HCT116 (cell line): ENCODE data around the gene VWA7. TPM values are rescaled to one million over a fixed set of nuclear protein-coding genes. Genes with fewer than 3 reads are reported as not detected.

ENCODE experiments used
- ATAC-seq: fragments of 200-7000 bp; cut with Tn5 transposase; 2 replicates; pipeline ENCODE4 v1.9.1; 2020; ENCODE audit warnings: mild to moderate bottlenecking, moderate library complexity
- BruUV-seq: library from RNA; stranded (reverse); fragments of 400-500 nt; replicated peaks from 2 replicates; lab custom pipeline; 2021; lab: Mats Ljungman, UMichigan
- CTCF ChIA-PET: fragments of 300-600 bp; sonication (Branson Sonifier 250); formaldehyde crosslinking; loops from one replicate; lab custom pipeline; 2021; ENCODE audit warnings: antibody characterized with exemption; lab: Charles Lee
- POLR2A ChIA-PET: fragments of 300-600, 350-600 bp; sonication (Branson Sonifier 250); formaldehyde crosslinking; loops from one replicate; lab custom pipeline; 2021; ENCODE audit warnings: antibody characterized with exemption; lab: Charles Lee
- RAD21 ChIA-PET, 2 experiments: fragments of 300-600 bp; sonication (Branson Sonifier 250); formaldehyde crosslinking; loops; one replicate each; lab custom pipeline; 2023; ENCODE audit warnings: low total read pairs in 2 of 2; ENCODE audit not compliant: uncharacterized antibody in 2 of 2, unreplicated experiment in 2 of 2, low non-redundant PET in 1 of 2; lab: Charles Lee
- DNase-seq: peaks from one replicate; pipeline ENCODE4 v3.0.0-alpha.2; 2010; ENCODE audit warnings: low read depth, low spot score
- H2AFZ ChIP-seq: fragments of 200-600 bp; shearing (Covaris generic), sonication (generic); 2 replicates; pipeline ENCODE4 v1.6.1; 2017; ENCODE audit warnings: low read depth, mixed run types, mixed read lengths, antibody characterized with exemption, low read length; ENCODE audit not compliant: poor library complexity, severe bottlenecking
- H3K27ac ChIP-seq: 2 replicates; pipeline ENCODE4 v1.5.1; 2012; ENCODE audit warnings: low read depth, low read length
- H3K27me3 ChIP-seq: fragments of 200-600 bp; sonication (generic); 2 replicates; pipeline ENCODE4 v1.6.1; 2016; ENCODE audit warnings: mixed run types, low read length, mixed read lengths; ENCODE audit not compliant: insufficient read depth
- H3K36me3 ChIP-seq, 2 experiments: fragments of 200-500 bp in 1 of 2; fragments of 200-600 bp in 1 of 2; sonication (Bioruptor generic) in 1 of 2; sonication (generic) in 1 of 2; 2 replicates each; pipeline versions ENCODE4 v1.5.1 to v1.6.1; 2014 to 2016; ENCODE audit warnings: low read length in 2 of 2, inconsistent platforms in 1 of 2, mixed read lengths in 1 of 2, mixed run types in 1 of 2; ENCODE audit not compliant: insufficient read depth in 2 of 2, control insufficient read depth in 1 of 2
- H3K4me1 ChIP-seq, 2 experiments: fragments of 200-600 bp in 1 of 2; sonication (generic) in 1 of 2; 2 replicates each; pipeline versions ENCODE4 v1.5.1 to v1.6.1; 2012 to 2017; ENCODE audit warnings: low read length in 2 of 2, inconsistent platforms in 1 of 2, mild to moderate bottlenecking in 1 of 2, mixed read lengths in 1 of 2, mixed run types in 1 of 2, moderate library complexity in 1 of 2; ENCODE audit not compliant: insufficient read depth in 2 of 2, control insufficient read depth in 1 of 2
- H3K4me2 ChIP-seq: fragments of 200-600 bp; sonication (generic); 2 replicates; pipeline ENCODE4 v1.6.1; 2017; ENCODE audit warnings: mixed run types, low read length, mixed read lengths
- H3K4me3 ChIP-seq, 2 experiments: fragments of 200-600 bp in 1 of 2; sonication (generic) in 1 of 2; replicated peaks in 1 of 2; 2 replicates each; pipeline ENCODE4 v1.5.1; 2011 to 2016; ENCODE audit warnings: low read length in 2 of 2, control low read depth in 1 of 2, low read depth in 1 of 2, mild to moderate bottlenecking in 1 of 2, mixed read lengths in 1 of 2, mixed run types in 1 of 2
- H3K79me2 ChIP-seq: fragments of 200-600 bp; sonication (generic); 2 replicates; pipeline ENCODE4 v1.6.1; 2017; ENCODE audit warnings: mild to moderate bottlenecking, mixed run types, low read length, moderate library complexity, mixed read lengths; ENCODE audit not compliant: insufficient read depth
- H3K9ac ChIP-seq: fragments of 200-600 bp; sonication (generic); 2 replicates; pipeline ENCODE4 v1.6.1; 2016; ENCODE audit warnings: low read length, mixed read lengths
- H3K9me2 ChIP-seq: fragments of 200-600 bp; sonication (generic), shearing (Covaris generic); 2 replicates; pipeline ENCODE4 v1.6.1; 2017; ENCODE audit warnings: mixed run types, mild to moderate bottlenecking, moderate library complexity; ENCODE audit not compliant: insufficient read depth
- H3K9me3 ChIP-seq, 2 experiments: fragments of 200-500 bp in 1 of 2; fragments of 200-600 bp in 1 of 2; sonication (Bioruptor generic) in 1 of 2; sonication (generic) in 1 of 2; 2 replicates each; pipeline ENCODE4 v1.6.1; 2014 to 2017; ENCODE audit warnings: low read length in 2 of 2, mixed read lengths in 2 of 2, inconsistent platforms in 1 of 2, low read depth in 1 of 2, mild to moderate bottlenecking in 1 of 2, mixed run types in 1 of 2, moderate library complexity in 1 of 2; ENCODE audit not compliant: control insufficient read depth in 1 of 2, insufficient read depth in 1 of 2
- H4K20me1 ChIP-seq: fragments of 200-600 bp; sonication (generic), shearing (Covaris generic); 2 replicates; pipeline ENCODE4 v1.6.1; 2017; ENCODE audit warnings: mixed run types, mild to moderate bottlenecking, moderate library complexity; ENCODE audit not compliant: insufficient read depth
- CEBPB ChIP-seq: IDR thresholded peaks from 2 replicates; pipeline ENCODE4 v1.6.1; 2012; ENCODE audit warnings: low read depth
- EGR1 ChIP-seq: IDR thresholded peaks from 2 replicates; pipeline ENCODE4 v1.6.1; 2012; ENCODE audit warnings: low read depth
- JUND ChIP-seq: IDR thresholded peaks from 2 replicates; pipeline ENCODE4 v1.6.1; 2012
- MAX ChIP-seq: IDR thresholded peaks from 2 replicates; pipeline ENCODE4 v1.6.1; 2012
- POLR2AphosphoS5 ChIP-seq: IDR thresholded peaks from 2 replicates; pipeline ENCODE4 v1.6.1; 2011; ENCODE audit warnings: mild to moderate bottlenecking, low read depth, low read length, moderate library complexity
- RAD21 ChIP-seq: IDR thresholded peaks from 2 replicates; pipeline ENCODE4 v1.6.1; 2012; ENCODE audit warnings: low read depth, mild to moderate bottlenecking
- TCF7L2 ChIP-seq: IDR thresholded peaks from 2 replicates; pipeline ENCODE4 v1.7.0; 2011; ENCODE audit warnings: borderline replicate concordance, inconsistent platforms; ENCODE audit not compliant: insufficient read depth, insufficient read length; ENCODE audit errors: extremely low read depth
- YY1 ChIP-seq: IDR thresholded peaks from 2 replicates; pipeline ENCODE4 v1.6.1; 2011; ENCODE audit warnings: low read length, low read depth, moderate library complexity, mild to moderate bottlenecking; ENCODE audit not compliant: insufficient replicate concordance; ENCODE audit errors: extremely low read depth
- ZBTB33 ChIP-seq: IDR thresholded peaks from 2 replicates; pipeline ENCODE4 v1.6.1; 2011; ENCODE audit warnings: mild to moderate bottlenecking, low read length, moderate library complexity; ENCODE audit not compliant: insufficient replicate concordance; ENCODE audit errors: extremely low read depth
- ZFX ChIP-seq: fragments of 450-650 bp; IDR thresholded peaks from 2 replicates; pipeline ENCODE4 v1.6.1; 2017
- ZNF274 ChIP-seq: fragments of 200-500 bp; sonication (Bioruptor generic); IDR thresholded peaks from 2 replicates; pipeline ENCODE4 v1.6.1; 2014; ENCODE audit warnings: mild to moderate bottlenecking, low read depth, low read length, inconsistent platforms
- intact Hi-C: fragments of 100-400 bp; cut with micrococcal nuclease; formaldehyde crosslinking; loops from 2 replicates; pipeline ENCODE4 v1.10.0; 2022
- total RNA-seq: library from RNA; stranded (reverse); gene quantifications from one replicate; pipeline ENCODE4 v1.2.1, GENCODE V29; 2021; ENCODE audit not compliant: unreplicated experiment

VWA7 gene
- total RNA-seq, 1 experiment from 2014 or later: 14.6 TPM

- DNase-seq: no peak
- H3K36me3 ChIP-seq: peaks cover 25 to 31% of the 10 kb centered on the region in 2 experiments
- H3K4me1 ChIP-seq: peaks cover 38 to 61% of the 10 kb centered on the region in 2 experiments
- H3K27ac ChIP-seq: peak overlapping the region; percentile 95
- CTCF ChIA-PET: interaction anchor here (1.5 kb wide), 1 partner anchor 57 kb away, joined by 3 read pairs; no protein-coding TSS in a partner anchor
- no TSS peak for BruUV-seq
- RAD21 ChIA-PET: interaction anchor here in 1 of 2 experiments (1.1 kb wide), 1 partner anchor 41 kb away, joined by 4 read pairs; no protein-coding TSS in a partner anchor
- no peaks in the 10 kb centered on the region for H3K27me3 ChIP-seq
- peaks cover 46% of the 10 kb centered on the region for H3K79me2 ChIP-seq
- peak overlapping the region; percentile 74 to 91 for H3K4me3 ChIP-seq
- TF ChIP-seq YY1 (no peak), POLR2AphosphoS5 (no peak), CEBPB (no peak), ZFX (no peak), JUND (no peak), MAX (no peak), TCF7L2 (no peak), EGR1 (no peak), RAD21 (no peak), ZNF274 (no peak), ZBTB33 (no peak)
- H4K20me1 ChIP-seq: no peaks in the 10 kb centered on the region; the same call in 1 of the 2 replicates
- H3K9me2 ChIP-seq: no peaks in the 10 kb centered on the region
- peak overlapping the region; percentile 82 for H3K9ac ChIP-seq
- H3K4me2 ChIP-seq: peak overlapping the region; percentile 83
- POLR2A ChIA-PET: no interaction called here
- intact Hi-C loops: no loop called here
- H2AFZ ChIP-seq: no peak overlapping the region
- no peak for ATAC-seq
- no peaks in the 10 kb centered on the region for H3K9me3 ChIP-seq
These were observed 42.8 kb downstream of the VWA7 start for GRCh38 chr6:31734247-31734820.
